GM23338 (cell line): ENCODE measurements around the gene NTNG1. TPM values are rescaled to one million over a fixed set of nuclear protein-coding genes. Genes with fewer than 3 reads are reported as not detected.

Experiments
- ATAC-seq: fragments of 200-7000 bp; cut with Tn5 transposase; 3 replicates; pipeline ENCODE4 v1.9.1; 2020
- DNase-seq: peaks from one replicate; pipeline ENCODE4 v3.0.0-alpha.2; 2015; ENCODE audit warnings: low spot score
- H2AFZ ChIP-seq: fragments of 200-600 bp; sonication (generic); 2 replicates; pipeline ENCODE4 v1.8.0; 2016; ENCODE audit warnings: antibody characterized with exemption, mild to moderate bottlenecking, moderate library complexity
- H3F3A ChIP-seq: fragments of 200-600 bp; sonication (generic); replicated peaks from 2 replicates; pipeline ENCODE4 v1.8.0; 2017; ENCODE audit warnings: antibody characterized with exemption, mixed run types, low read depth
- H3K27ac ChIP-seq: fragments of 200-600 bp; sonication (generic); 2 replicates; pipeline ENCODE4 v1.6.1; 2016; ENCODE audit warnings: low read depth
- H3K27me3 ChIP-seq: fragments of 200-600 bp; sonication (generic); 2 replicates; pipeline ENCODE4 v1.8.0; 2016; ENCODE audit warnings: mild to moderate bottlenecking, mixed run types, moderate library complexity; ENCODE audit not compliant: insufficient read depth
- H3K36me3 ChIP-seq: fragments of 200-600 bp; sonication (generic); 2 replicates; pipeline ENCODE4 v1.8.0; 2016; ENCODE audit warnings: mild to moderate bottlenecking; ENCODE audit not compliant: insufficient read depth
- H3K4me1 ChIP-seq: fragments of 200-600 bp; sonication (generic); 2 replicates; pipeline ENCODE4 v1.8.0; 2016; ENCODE audit warnings: mild to moderate bottlenecking, moderate library complexity; ENCODE audit not compliant: insufficient read depth
- H3K4me2 ChIP-seq: fragments of 200-600 bp; sonication (generic); 2 replicates; pipeline ENCODE4 v1.7.1; 2017; ENCODE audit warnings: mixed run types
- H3K4me3 ChIP-seq: fragments of 200-600 bp; sonication (generic); 2 replicates; pipeline ENCODE4 v1.6.1; 2016; ENCODE audit warnings: mixed run types
- H3K79me2 ChIP-seq: fragments of 200-600 bp; sonication (generic); replicated peaks from 2 replicates; pipeline ENCODE4 v1.8.0; 2017; ENCODE audit warnings: mild to moderate bottlenecking; ENCODE audit not compliant: insufficient read depth
- H3K9me2 ChIP-seq: fragments of 200-600 bp; sonication (generic); 2 replicates; pipeline ENCODE4 v1.8.0; 2017; ENCODE audit not compliant: insufficient read depth
- H4K20me1 ChIP-seq: fragments of 200-600 bp; sonication (generic); replicated peaks from 2 replicates; pipeline ENCODE4 v1.8.0; 2017; ENCODE audit warnings: mild to moderate bottlenecking; ENCODE audit not compliant: insufficient read depth
- H3K27ac Mint-ChIP-seq: 2 replicates; pipeline ENCODE4 v1.8.0; 2020; ENCODE audit warnings: inconsistent platforms, mild to moderate bottlenecking, moderate library complexity, mixed read lengths
- H3K27me3 Mint-ChIP-seq: 3 replicates; pipeline ENCODE4 v1.8.0; 2022; ENCODE audit warnings: low read depth, mild to moderate bottlenecking, moderate library complexity, mixed read lengths, inconsistent platforms; ENCODE audit not compliant: insufficient read depth, poor library complexity
- H3K36me3 Mint-ChIP-seq: 3 replicates; pipeline ENCODE4 v1.8.0; 2021; ENCODE audit warnings: low read depth, mild to moderate bottlenecking, inconsistent platforms, moderate library complexity, mixed read lengths
- H3K4me1 Mint-ChIP-seq: 3 replicates; pipeline ENCODE4 v1.8.0; 2020; ENCODE audit warnings: mild to moderate bottlenecking, inconsistent platforms, mixed read lengths
- H3K4me3 Mint-ChIP-seq: 3 replicates; pipeline ENCODE4 v1.8.0; 2021; ENCODE audit warnings: moderate library complexity, mild to moderate bottlenecking, inconsistent platforms, mixed read lengths
- H3K9me3 Mint-ChIP-seq: 3 replicates; pipeline ENCODE4 v1.8.0; 2020; ENCODE audit warnings: moderate library complexity, mild to moderate bottlenecking, inconsistent platforms, mixed read lengths
- CREB1 ChIP-seq: fragments of 250-450 bp; sonication (Bioruptor Pico); IDR thresholded peaks from 2 replicates; pipeline ENCODE4 v1.5.0; 2020; ENCODE audit warnings: low read depth, mild to moderate bottlenecking, moderate library complexity
- CTCF ChIP-seq, 2 experiments: fragments of 200-600 bp in 1 of 2; sonication (generic) in 1 of 2; conservative IDR thresholded peaks; 2 replicates each; pipeline versions ENCODE4 v1.5.1 to v1.6.1; 2016 to 2017; ENCODE audit warnings: antibody characterized with exemption in 2 of 2, low read depth in 2 of 2, mild to moderate bottlenecking in 2 of 2, moderate library complexity in 1 of 2
- ETS1 ChIP-seq: IDR thresholded peaks from 2 replicates; pipeline ENCODE4 v1.6.1; 2016; ENCODE audit warnings: antibody characterized with exemption
- EZH2 ChIP-seq: fragments of 200-600 bp; sonication (generic); IDR thresholded peaks from one replicate; pipeline ENCODE4 v1.8.0; 2017; ENCODE audit warnings: antibody characterized with exemption, mild to moderate bottlenecking, low read depth; ENCODE audit not compliant: unreplicated experiment
- EZH2phosphoT487 ChIP-seq: fragments of 200-600 bp; sonication (generic); IDR thresholded peaks from one replicate; pipeline ENCODE4 v1.8.1; 2018; ENCODE audit warnings: antibody characterized with exemption; ENCODE audit not compliant: unreplicated experiment
- JUNB ChIP-seq: IDR thresholded peaks from one replicate; pipeline ENCODE4 v1.6.1; 2016; ENCODE audit warnings: antibody characterized with exemption; ENCODE audit not compliant: unreplicated experiment
- NANOG ChIP-seq: IDR thresholded peaks from 2 replicates; pipeline ENCODE4 v1.6.1; 2016; ENCODE audit warnings: antibody characterized with exemption, borderline replicate concordance
- POLR2AphosphoS5 ChIP-seq: IDR thresholded peaks from 2 replicates; pipeline ENCODE4 v1.6.1; 2016; ENCODE audit warnings: antibody characterized with exemption, low read depth
- REST ChIP-seq: IDR thresholded peaks from one replicate; pipeline ENCODE4 v1.6.1; 2018; ENCODE audit warnings: antibody characterized with exemption; ENCODE audit not compliant: unreplicated experiment
- STAT1 ChIP-seq: IDR thresholded peaks from one replicate; pipeline ENCODE4 v1.6.1; 2016; ENCODE audit warnings: antibody characterized with exemption; ENCODE audit not compliant: unreplicated experiment
- ZNF114 ChIP-seq: fragments of 250-450 bp; sonication (Bioruptor Pico); IDR thresholded peaks from 2 replicates; pipeline ENCODE4 v1.5.0; 2020; ENCODE audit warnings: mild to moderate bottlenecking, moderate library complexity
- ZNF331 ChIP-seq: fragments of 250-450 bp; sonication (Bioruptor Pico); IDR thresholded peaks from 2 replicates; pipeline ENCODE4 v1.5.0; 2020; ENCODE audit warnings: low read depth, mild to moderate bottlenecking, moderate library complexity
- ZNF462 ChIP-seq: fragments of 250-450 bp; sonication (Bioruptor Pico); IDR thresholded peaks from 2 replicates; pipeline ENCODE4 v1.5.0; 2020; ENCODE audit warnings: mild to moderate bottlenecking, moderate library complexity
- polyA plus RNA-seq: library from polyadenylated mRNA; unstranded; fragments of >200 nt; fragmentation: Nextera tagmentation; extraction: Ambion mirVana; gene quantifications from 2 replicates; pipeline ENCODE4 v1.2.1, GENCODE V29; 2016
- total RNA-seq: library from RNA; depleted of rRNA; stranded (reverse); fragments of >200 nt; shearing (Covaris generic); gene quantifications from 2 replicates; pipeline ENCODE4 v1.2.3, GENCODE V29; 2014

NTNG1 gene
- total and polyA plus RNA-seq, 2 experiments from 2014 or later = 7.2 to 10.3 TPM

GRCh38 chr1:107404756-107405155 lies 263.9 kb downstream of the NTNG1 start:
- no peaks in the 10 kb centered on the region for H3F3A ChIP-seq
- no peaks in the 10 kb centered on the region for H3K4me1 ChIP-seq
- H3K9me2 ChIP-seq = no peaks in the 10 kb centered on the region
- TF ChIP-seq ZNF462 (no peak), ZNF114 (CRISPR knock-in tag) (no peak), POLR2AphosphoS5 (no peak), REST (no peak), STAT1 (no peak), JUNB (no peak), EZH2phosphoT487 (no peak), CTCF (conservative IDR thresholded peaks at IDR 0.05; ENCODE audit: low read depth in 2 of 2) (no peak), NANOG (no peak), CREB1 (CRISPR knock-in tag) (no peak), ZNF331 (CRISPR knock-in tag) (no peak), EZH2 (no peak), ETS1 (no peak)
- H3K36me3 ChIP-seq = no peaks in the 10 kb centered on the region
- H2AFZ ChIP-seq = no peak overlapping the region
- Mint-ChIP-seq H3K27me3 (peaks cover 2% of the 10 kb centered on the region), H3K9me3 (no peaks in the 10 kb centered on the region), H3K4me3 (no peak overlapping the region), H3K36me3 (no peaks in the 10 kb centered on the region), H3K27ac (no peak overlapping the region), H3K4me1 (peaks cover 5% of the 10 kb centered on the region; the same call in 2 of the 3 replicates)
- H3K79me2 ChIP-seq = no peaks in the 10 kb centered on the region
- no peaks in the 10 kb centered on the region for H3K27me3 ChIP-seq
- no peak overlapping the region for H3K4me3 ChIP-seq
- DNase-seq (no peak), ATAC-seq (no peak)
- H4K20me1 ChIP-seq = no peaks in the 10 kb centered on the region
- H3K27ac ChIP-seq = no peak overlapping the region
- no peak overlapping the region for H3K4me2 ChIP-seq
